ENCODE measurements around the gene CPT1B. TPM values are rescaled to one million over a fixed set of nuclear protein-coding genes. Genes with fewer than 3 reads are reported as not detected.
A peak's percentile ranks its signal among the peaks of the same experiment; 100 is the strongest.
"Not testable (repeated sequence)": the region's sequence is repeated elsewhere in the genome, so short reads cannot be mapped to it uniquely, and the experiment has no call there.

CPT1B gene
- total RNA-seq, 1 donor from 2014 or later, result 16.3 TPM

GRCh38 chr22:50544078-50544745 is 34.0 kb downstream of the CPT1B start:
- peak; percentile 75 for DNase-seq

DNA sequence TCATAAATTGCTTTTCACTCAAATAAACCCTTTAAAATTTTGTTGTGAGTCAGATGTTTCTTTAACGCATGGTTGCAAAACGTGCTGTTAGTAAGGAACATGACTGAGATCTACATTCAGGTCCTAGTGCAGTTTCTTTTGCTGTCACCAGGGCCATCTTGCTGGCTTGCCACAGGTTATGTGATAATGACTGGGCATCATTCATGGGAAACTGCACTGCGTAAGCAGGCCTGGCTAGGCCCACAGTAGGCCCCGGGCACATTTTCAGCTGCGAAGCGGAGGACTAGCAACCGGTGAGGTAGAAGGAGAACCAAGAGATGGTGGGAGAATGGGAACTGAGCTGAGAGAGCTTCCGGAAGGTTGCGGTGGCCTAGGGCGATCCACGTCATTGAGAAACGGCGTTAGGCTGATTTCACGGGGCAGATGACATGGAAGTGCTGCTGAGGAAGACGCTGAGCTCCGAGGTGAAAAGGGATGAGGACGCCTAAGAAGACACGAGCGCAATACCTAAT is 35.8 kb downstream of the CPT1B start:
- no peak for DNase-seq

DNA sequence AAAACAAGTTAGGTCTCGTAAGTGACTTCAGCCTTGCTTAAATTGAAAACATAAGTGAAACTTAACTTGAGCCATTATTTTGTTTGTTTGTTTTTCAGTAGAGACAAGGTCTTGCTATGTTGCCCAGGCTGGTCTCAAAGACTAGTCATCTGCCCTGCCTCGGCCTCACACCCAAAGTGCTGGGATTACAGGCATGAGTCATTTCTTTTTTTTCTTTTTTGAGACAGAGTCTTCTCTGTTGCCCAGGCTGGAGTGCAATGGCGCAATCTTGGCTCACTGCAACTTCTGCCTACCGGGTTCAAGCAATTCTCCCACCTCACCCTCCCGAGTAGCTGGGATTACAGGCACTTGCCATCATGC is 36.6 kb downstream of the CPT1B start:
- DNase-seq, result not testable (repeated sequence)

DNA sequence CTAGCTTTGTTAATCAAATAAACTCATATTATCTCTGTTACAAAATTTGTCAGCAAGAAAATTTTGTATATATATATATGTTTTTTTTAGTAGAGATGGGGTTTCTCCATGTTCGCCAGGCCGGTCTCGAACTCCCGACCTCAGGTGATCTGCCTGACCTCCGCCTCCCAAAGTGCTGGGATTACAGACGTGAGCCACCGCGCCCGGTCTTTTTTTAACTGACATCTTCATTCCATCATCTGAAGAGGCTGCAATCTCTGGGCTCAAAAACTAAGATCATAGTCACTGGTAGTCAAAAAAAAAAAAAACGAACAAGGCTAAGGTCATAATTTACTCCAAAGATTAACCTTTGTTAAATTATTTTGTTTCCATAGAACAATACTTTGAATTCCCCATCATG is 37.8 kb downstream of the CPT1B start:
- no peak for DNase-seq

DNA sequence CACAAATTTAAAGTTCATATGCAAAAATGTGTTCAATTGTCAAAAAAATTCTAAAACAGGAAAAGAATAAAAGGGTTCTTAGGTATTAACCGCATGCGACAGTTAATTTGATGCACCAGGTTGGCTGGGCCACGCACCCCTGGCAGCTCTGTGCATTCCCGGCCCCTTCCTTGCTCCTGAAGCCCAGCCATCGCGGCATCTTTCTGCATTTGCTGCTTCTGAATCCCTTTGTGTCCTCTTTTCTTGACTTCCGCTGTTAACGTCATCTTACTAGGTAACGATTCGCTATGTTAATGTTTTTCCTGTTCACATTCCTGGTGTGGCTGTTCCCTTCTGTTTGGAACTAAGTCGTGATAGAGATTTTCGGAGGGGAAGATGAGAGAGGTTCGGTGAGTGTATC is 40.5 kb downstream of the CPT1B start:
- no peak for DNase-seq

DNA sequence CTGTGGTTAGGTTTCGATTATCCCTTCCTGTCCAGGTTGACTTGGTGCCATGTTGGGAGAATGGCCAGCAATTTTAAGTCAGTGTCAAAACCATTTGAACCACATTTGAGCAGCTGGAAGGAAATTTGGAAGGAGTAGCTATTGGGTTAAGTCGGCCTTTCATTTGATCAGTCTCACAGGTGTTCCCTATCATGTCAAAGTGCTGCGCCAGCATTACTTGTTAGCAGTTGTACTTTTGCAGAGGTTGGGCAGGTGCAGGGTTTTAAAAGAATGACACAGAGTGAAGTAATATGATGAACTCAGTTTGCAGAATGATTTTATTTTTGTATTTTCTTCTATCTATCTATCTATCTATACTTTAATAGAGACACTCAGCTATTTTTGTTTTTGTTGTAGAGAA is 42.0 kb downstream of the CPT1B start:
- DNase-seq, result no peak

DNA sequence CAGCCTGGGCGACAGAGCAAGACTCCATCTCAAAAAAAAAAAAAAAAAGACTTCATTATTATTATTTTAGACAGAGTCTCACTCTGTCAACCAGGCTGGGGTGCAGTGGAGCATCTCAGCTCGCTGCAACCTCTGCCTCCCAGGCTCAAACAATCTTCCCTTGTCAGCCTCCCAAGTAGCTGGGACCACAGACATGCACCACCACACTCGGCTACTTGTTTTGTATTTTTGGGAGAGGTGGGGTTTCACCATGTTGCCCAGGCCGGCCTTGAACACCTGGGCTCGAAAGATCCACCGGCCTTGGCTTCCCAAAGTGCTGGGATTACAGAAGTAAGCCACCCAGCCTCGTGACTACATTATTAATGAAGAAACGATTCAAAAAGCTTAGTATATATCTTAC is 43.1 kb downstream of the CPT1B start:
- DNase-seq, result no peak

DNA sequence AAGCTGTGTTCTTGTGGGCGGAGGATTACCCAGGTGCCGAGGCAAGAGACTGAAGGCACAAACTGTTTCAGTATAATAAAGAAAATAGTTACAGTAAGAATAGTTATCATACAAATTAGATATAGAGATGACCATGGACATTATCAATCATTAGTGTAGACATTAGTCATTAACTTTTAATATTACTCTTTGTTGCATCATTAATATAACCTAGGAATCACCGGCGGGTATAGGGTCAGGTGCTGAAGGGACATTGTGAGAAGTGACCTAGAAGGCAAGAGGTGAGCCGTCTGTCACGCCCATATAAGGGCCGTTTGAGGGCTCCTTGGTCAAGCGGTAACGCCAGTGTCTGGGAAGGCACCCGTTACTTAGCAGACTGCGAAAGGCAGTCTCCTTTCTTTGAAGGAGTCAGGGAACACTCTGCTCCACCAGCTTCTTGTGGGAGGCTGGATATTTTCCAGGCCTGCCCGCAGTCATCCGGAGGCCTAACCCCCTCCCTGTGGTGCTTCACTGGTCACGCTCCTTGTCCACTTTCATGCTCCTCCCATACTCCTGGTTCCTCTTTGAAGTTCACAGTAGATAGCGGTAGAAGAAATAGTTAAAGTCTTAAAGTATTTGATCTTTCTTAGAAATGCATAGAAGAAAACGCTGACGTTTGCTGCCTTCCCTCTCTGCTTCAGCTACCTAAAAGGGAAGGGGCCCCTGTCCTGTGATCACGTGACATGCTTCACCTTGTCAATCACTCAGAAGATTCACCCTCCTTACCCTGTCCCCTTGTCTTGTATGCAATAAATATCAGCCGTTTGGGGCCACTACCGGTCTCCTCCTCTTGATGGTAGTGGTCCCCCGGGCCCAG is 44.1 kb downstream of the CPT1B start:
- not testable (repeated sequence) for DNase-seq

GRCh38 chr22:50532824-50533796 is 45.1 kb downstream of the CPT1B start:
- no peak for DNase-seq

- peak; percentile 74 for DNase-seq
Measured at GRCh38 chr22:50531962-50532674, 46.1 kb downstream of the CPT1B start.

- peak; percentile 22 for DNase-seq
Measured at GRCh38 chr22:50531546-50531961, 46.7 kb downstream of the CPT1B start.

DNA sequence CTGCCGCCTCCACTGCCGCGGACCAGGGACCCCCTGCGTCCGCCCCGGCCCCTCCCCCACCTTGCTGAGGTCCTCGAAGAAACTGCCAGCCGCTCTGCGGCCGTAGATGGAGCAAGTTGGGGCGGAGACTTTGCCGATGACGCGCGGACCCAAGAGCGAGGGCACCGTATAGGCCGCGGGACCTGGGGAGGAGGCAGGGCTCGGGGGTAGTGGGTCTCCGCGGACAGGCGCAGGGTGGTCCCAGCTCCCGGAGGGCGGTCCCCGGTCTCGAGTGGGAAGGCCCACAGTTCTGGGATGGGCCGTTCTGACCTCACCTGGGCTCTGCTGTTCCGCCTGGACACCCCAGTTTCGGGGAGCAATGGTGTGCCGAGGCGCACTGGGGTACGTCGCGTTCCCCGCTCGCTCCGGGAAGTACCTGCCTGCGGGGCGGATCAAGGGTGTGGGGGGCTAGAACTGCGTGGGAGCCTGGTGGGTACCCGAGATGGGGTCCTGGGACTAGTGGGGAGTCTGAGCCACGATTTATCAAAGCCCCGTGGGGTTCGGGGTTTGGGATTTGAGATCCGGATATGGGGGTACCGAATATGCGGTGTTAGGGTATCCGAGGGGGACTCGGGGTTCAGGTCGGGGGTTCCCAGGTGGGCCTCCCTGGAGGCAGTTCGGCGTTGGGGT is 47.2 kb downstream of the CPT1B start:
- peak; percentile 68 for DNase-seq

- DNase-seq, result no peak
Measured at GRCh38 chr22:50530580-50530876, 47.7 kb downstream of the CPT1B start.

GRCh38 chr22:50529897-50530579 is 48.2 kb downstream of the CPT1B start, which contains the start of gene TYMP:
TYMP (minus strand) TSS chr22:50530012; CDS start chr22:50529709, 303 bp downstream.
- no peak for DNase-seq

- no peak for DNase-seq
Measured at GRCh38 chr22:50529416-50529896, 48.8 kb downstream of the CPT1B start.

DNA sequence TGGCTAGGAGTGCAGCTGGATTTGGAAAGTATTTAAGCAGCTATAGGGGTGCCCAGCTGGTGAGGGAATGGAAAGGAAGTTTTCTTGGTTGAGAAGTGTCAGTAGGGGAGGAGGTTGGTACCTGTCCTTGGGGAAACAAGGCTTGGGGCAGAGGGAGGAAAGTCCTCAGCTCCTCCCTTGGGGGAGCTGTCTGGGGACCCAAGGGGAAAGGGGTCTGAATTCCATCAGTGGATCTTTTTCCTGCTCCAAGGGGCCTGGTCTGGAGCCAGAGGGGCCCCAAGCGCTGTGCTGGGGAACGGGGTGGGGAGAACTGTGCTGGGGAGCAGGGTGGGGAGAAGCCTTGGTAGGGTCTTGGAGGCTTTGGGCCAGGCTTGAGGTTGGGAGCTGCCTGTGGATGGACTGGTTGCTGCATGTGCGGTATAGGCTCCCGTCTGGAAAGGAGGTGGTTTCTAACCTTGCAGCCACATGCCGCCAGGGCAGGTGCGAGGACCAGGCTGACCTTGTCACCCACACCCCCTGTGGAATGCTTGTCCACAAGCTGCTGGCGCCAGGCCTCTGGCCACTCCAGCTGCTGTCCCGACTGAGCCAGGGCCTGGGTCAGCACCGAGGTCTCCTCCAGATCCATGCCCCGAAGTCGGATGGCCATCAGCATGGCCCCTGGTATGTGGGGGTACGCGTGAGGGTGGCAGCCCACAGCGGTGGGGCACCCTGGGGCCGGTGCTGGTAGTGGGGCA is 49.4 kb downstream of the CPT1B start:
- no peak for DNase-seq

DNA sequence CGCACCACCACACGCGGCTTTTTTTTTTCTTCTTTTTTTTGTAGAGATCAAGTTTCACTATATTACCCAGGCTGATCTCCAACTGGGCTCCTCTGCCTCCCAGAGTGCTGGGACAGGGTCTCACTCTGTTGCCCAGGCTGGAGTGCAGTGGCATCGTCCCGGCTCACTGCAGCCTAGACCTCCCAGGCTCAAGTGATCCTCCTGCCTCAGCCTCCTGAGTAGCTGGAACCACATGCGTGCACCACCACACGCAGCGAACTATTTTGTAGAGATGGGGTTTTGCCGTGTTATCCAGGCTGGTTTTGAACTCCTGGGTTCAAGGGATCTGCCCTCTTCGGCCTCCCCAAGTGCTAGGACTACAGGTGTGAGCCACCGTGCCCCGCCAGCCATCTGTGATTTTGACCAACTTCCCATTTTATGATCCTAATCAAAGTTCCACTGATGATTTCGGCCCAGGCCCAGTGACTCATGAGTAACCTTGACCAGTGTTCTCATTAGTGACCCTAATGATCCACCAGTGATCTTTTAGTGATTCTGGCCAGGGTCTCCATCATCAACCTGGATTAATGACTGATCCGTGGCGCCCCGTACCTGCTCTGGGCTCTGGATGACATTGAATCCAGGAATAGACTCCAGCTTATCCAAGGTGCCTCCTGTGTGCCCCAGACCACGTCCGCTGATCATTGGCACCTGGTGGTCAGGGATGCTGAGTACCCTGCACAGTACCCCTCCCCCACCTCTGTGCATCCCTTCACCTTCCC is 50.1 kb downstream of the CPT1B start:
- no peak for DNase-seq

DNA sequence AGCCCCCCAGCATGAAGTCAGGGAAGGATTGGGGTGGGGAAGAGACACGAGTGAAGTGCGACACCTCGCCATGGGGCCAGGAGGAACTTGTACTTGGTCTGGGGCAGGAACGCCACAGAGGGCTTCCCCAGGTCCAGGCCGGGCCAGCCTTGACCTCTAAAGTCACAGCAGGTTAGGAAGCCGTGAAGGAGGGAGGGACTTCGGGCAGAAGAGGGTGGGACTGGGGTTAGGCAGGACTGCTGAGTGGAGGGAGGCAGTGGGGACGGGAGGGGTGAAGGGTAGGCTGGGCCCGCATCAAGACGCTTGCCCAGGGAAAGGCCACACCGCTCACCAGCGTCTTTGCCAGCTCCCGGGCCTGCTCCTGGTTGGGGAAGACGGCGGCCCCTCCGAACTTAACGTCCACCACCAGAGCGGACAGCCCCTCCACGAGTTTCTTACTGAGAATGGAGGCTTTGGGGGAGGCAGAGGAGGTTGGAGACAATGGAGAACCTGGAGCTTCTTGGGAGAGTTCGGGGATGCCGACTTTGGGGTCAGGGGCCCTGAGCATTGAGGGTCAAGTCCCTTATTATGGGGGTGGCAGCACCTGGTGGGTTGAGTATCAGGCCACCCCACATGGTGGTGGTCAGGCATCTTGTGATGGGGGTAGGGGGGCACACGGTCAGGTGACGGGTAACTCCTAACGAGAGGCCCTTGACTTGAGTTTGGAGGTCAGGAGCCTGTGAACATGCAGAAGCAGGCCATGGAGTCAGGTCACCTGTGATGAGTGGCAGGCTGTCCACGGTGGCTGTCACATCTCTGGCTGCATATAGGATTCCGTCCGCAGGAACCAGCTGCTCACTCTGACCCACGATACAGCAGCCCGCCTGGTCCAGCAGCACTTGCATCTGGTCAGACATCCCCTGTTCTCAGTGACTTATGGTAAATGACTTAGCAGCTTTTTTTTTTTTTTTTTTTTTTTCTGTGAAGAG is 51.1 kb downstream of the CPT1B start:
- DNase-seq, result no peak
